ENCODE measurements around the gene ABCF3.

The ABCF3 gene

GRCh38 chr3:184168363-184169120 lies 17.5 kb upstream of the ABCF3 start:
- DNase-seq, result no peak

- DNase-seq, result no peak
These were observed 15.8 kb upstream of the ABCF3 start for GRCh38 chr3:184169896-184170875.

- DNase-seq, result no peak
These were observed 14.4 kb upstream of the ABCF3 start for GRCh38 chr3:184171562-184171961.

DNA sequence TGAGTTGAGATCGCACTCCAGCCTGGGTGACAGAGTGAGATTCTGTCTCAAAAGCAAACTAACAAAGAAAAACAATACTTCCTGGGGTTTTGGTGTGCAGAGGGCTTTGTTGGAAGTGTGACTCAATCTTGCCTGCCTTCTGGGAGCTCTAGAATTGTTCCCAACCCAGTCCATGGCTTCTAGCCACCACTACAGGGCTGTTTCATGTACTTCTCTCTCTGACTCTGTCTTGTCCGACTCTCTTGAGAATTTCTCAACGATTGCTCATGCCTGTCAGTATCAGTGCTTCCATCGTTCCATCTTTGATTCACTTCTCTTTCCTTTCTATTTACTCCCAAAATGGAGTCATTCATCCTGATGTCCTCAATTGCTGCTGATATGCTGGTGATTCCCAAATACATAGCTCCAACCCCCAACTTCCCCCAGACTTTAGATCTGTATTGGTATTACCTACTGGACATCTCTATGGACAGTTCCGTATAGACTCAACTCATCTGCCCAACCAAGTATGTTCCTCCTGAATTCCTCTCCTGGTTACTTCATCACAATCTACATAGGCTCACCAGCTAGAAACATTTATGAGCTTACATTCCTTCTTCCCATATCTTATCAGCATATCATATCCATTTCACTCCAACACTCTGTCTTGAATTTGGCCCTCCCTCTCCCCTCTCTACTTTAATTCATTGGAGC lies 13.2 kb upstream of the ABCF3 start:
- DNase-seq, result no peak

GRCh38 chr3:184173374-184173722 lies 12.7 kb upstream of the ABCF3 start:
- no peak for DNase-seq

GRCh38 chr3:184174284-184174645 lies 11.7 kb upstream of the ABCF3 start:
- DNase-seq, result no peak

DNA sequence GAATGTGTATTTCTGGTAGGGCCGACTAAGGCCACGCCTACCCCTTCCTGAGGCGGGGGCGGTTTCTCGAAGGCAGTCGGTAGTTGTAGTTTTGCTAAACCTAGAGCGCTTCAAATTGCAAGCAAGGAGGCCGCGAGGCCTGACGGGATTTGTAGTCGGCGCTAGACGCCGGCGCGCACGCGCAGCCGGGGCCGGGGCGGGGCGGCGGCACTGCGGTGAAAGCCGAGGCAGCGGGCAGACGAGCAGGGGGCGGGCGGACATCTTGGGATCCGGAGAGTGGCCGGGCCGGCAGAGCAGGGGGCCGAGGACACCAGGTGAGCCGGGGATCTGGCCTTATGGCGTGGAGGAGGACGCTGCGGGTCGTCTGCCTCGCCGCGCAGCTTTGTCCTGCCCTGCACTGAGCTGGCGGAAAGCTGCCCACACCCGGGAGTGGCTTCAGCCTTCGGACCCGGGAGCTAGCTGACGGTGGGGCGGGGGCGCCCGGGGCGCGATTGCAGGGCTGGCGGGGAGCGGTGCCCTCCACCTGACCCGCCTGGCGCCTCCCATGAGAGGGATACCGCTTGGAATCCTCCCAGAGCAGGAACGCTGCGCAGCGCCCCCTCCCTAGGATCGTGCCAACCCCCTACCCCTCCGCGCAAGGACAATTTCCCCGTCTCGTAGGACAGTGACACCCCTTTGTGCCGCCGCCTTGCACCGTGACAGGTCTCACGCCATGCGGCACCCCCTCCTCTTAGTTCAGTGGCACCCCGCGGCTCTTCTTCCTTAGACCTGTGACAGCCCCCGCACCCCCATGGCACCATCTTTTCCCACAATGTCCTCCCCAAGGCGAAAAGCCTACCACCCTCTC lies 11.1 kb upstream of the ABCF3 start, which contains the start of gene AP2M1:
TSS of gene AP2M1 (plus strand) at position 210 of the 847 bp plus-strand sequence. CDS start 2,139 bp downstream, outside the sequence.
- DNase-seq, result peak; percentile 98

- DNase-seq, result no peak
These were observed 10.5 kb upstream of the ABCF3 start for GRCh38 chr3:184175506-184175905.

GRCh38 chr3:184175981-184176376 lies 10.0 kb upstream of the ABCF3 start:
- DNase-seq, result no peak

DNA sequence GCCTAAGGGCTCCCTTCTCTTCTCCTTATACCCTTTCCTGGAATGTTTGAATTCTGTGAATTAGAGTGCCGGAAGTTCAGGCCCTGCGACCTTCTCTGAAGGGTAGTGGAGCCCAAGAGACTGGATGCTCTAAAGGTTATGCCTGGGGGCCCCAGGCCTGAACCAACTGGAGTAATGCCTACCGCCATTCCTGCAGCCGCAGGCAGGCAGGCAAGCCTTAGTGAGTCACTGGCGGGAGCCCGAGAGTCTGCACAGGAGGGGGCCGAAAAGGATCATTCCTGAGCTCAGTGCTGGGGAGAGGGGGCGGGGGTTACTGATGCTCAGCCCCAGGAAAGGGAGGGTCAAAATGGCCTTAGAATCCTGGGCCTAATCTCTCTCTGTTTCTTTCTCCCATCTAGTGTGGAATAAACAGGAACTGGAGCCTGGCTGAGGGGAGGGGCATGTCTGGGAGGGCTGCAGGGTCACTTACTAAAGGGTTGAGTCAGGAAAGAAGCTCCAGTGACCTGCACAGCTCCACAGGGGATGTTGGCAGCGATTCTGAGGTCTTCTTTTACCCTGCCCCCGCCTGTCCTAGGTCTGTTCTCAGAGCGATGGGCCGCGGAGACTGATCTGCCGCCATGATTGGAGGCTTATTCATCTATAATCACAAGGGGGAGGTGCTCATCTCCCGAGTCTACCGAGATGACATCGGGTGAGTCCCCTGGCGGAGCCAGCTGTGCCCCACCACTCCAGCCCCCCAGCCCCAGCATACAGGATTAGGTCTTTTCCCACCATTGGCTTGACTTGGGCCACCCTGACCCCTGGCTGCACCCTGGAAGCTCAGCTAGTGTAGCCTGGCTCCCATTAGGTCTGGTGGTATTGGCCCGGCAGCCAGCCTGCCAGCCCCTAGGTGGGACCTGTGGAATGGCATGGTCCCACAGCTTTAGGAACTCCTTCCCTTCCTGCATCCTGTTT lies 9.3 kb upstream of the ABCF3 start:
- DNase-seq, result no peak

DNA sequence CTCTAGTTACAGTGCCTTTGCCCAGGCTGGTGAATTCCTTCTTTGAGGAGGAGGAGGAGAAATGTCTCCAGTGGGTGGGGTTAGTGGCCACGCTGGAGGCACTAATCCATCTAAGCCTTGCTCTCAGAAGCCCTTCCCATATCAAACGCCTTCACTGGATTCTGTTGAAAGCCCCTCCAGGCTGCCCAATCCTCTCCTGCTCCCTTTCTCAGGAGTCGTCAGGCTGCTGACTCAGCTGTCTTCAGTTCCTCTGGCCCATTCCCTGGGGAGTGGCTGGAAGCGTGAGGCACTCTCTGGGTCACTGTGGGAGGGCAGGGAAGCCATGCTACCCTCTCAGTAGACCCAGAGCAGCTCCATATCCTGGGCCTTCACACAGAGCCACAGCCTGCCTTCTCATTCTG lies 8.7 kb upstream of the ABCF3 start:
- no peak for DNase-seq

DNA sequence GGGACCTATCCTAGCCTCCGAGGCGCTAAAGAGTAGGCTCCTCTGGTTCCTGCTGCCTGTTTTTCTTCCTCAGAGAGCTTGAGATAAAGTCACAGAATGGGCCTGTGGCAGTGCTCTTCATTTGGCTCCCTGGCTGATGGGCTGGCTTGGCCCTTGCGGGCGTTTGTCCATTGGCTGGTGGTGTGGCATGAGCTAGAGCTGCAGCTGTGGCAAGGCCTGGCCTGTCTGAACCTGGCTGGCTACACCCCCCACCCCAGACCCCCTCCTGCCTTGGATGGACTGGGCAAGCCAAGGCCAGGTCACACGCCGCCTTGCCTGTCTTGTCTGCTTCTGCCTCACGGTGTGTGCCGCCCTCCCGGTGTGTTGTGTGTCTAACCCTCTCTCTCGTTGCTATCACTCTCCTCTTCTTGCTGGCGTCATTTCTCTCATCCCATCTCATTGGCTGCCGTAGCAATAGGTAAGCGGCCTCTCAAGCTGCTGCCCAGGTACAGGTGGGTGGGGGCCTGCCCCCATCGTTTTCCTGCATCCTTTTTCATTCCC lies 8.2 kb upstream of the ABCF3 start:
- no peak for DNase-seq

- no peak for DNase-seq
These were observed 7.4 kb upstream of the ABCF3 start for GRCh38 chr3:184178521-184179138.

DNA sequence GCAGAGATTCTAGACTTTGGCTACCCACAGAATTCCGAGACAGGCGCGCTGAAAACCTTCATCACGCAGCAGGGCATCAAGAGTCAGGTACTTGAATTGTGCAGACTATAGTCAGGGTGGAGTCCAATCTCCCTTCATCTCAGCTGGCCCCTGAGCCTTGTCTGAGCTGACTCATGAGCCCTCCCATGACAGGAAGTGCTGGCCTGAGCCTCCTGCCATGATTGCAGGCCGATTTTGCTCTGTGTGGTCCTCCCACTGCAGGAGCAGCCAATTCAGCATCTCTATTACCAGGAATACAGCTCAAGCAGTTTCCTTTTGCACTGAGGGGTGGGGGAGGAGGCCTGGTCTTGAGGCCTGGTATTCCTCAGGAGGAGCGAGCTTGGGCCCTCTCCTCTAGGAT lies 5.8 kb upstream of the ABCF3 start:
- DNase-seq, result no peak

DNA sequence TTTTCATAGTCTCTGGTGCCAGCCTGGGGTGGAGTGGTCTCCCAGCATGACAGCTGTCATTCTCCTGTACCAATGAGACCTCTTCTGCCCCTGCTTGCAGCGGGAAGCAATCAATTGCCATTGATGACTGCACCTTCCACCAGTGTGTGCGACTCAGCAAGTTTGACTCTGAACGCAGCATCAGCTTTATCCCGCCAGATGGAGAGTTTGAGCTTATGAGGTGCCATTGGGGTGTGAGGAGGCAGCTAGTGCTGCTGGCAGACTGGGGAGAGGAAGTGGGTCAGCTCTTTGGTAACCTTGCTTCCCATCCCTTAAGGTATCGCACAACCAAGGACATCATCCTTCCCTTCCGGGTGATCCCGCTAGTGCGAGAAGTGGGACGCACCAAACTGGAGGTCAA lies 4.4 kb upstream of the ABCF3 start:
- DNase-seq, result no peak

DNA sequence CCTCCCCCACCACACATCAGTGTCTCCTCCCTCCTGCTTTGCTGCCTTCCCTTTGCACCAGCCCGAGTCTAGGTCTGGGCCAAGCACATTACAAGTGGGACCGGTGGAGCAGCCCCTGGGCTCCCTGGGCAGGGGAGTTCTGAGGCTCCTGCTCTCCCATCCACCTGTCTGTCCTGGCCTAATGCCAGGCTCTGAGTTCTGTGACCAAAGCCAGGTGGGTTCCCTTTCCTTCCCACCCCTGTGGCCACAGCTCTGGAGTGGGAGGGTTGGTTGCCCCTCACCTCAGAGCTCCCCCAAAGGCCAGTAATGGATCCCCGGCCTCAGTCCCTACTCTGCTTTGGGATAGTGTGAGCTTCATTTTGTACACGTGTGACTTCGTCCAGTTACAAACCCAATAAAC lies 2.3 kb upstream of the ABCF3 start:
- DNase-seq, result no peak

DNA sequence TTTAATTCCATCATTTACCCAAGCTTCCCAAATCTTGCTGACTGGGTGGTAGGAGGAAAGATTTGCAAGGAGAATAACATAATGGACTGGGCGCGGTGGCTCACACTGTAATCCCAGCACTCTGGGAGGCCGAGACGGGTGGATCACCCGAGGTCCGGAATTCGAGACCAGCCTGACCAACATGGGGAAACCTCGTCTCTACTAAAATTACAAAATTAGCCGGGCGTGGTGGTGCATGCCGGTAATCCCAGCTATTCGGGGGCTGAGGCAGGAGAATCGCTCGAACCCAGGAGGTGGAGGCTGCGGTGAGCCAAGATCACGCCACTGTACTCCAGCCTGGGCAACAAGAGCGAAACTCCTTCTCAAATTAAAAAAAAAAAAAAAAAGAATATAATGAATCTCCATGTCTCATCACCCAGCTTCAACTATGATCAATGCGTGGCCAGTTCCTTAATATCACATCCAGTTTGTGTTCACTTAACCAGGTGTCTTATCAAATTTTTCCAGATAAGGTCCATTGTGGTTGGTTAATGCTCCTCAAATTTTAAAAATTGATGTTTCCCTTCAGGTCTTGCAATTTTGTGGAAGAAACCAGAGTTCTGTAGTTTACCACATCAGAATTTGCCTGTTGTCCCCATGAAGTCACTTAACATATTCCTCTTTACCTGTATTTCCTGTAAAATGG lies 1.3 kb upstream of the ABCF3 start:
- DNase-seq, result no peak

GRCh38 chr3:184185461-184186183 lies 377 bp upstream of the ABCF3 start:
- peak; percentile 99 for DNase-seq

GRCh38 chr3:184186902-184187207 lies 856 bp downstream of the ABCF3 start:
- no peak for DNase-seq

All from NCI-H2029 (cell line).